ENCODE data around the gene EFCAB6. TPM values are rescaled to one million over a fixed set of nuclear protein-coding genes. Genes with fewer than 3 reads are reported as not detected.

EFCAB6 gene
- total RNA-seq, 1 donor from 2014 or later = 3.6 TPM

DNA sequence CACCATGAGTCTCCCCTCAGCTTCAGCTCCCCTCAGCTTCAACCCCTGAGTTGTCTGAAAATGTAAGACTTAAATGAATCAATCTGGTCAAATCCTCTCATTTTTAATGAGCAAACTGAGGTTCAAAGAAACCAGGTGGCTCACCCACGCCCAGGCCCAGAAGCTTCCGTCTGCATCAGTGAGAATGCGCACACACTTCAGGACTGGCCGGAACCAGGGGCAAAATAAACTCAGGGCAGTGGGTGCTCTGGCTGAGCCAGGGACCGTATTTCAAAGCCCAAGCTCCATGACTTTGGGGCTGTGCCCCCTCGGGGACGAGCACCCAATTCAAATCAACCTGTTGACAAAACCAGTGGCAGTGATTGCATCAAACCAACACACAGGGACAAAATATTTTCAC lies 47.1 kb upstream of the EFCAB6 start:
- intact Hi-C loops (cut with DNase I) = no loop called here
- H3K9me3 ChIP-seq = no peaks in the 10 kb centered on the region
- no peaks in the 10 kb centered on the region for H3K36me3 ChIP-seq
- H3K4me1 ChIP-seq = no peaks in the 10 kb centered on the region
- DNase-seq = no peak
- H3K27me3 ChIP-seq = peaks cover 59% of the 10 kb centered on the region
- H3K27ac ChIP-seq = no peak overlapping the region
- ATAC-seq = no peak
- TF ChIP-seq, protein P1, sequence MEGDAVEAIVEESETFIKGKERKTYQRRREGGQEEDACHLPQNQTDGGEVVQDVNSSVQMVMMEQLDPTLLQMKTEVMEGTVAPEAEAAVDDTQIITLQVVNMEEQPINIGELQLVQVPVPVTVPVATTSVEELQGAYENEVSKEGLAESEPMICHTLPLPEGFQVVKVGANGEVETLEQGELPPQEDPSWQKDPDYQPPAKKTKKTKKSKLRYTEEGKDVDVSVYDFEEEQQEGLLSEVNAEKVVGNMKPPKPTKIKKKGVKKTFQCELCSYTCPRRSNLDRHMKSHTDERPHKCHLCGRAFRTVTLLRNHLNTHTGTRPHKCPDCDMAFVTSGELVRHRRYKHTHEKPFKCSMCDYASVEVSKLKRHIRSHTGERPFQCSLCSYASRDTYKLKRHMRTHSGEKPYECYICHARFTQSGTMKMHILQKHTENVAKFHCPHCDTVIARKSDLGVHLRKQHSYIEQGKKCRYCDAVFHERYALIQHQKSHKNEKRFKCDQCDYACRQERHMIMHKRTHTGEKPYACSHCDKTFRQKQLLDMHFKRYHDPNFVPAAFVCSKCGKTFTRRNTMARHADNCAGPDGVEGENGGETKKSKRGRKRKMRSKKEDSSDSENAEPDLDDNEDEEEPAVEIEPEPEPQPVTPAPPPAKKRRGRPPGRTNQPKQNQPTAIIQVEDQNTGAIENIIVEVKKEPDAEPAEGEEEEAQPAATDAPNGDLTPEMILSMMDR (IDR thresholded peaks at IDR 0.05) = no peak
- H3K4me3 ChIP-seq = no peak overlapping the region

DNA sequence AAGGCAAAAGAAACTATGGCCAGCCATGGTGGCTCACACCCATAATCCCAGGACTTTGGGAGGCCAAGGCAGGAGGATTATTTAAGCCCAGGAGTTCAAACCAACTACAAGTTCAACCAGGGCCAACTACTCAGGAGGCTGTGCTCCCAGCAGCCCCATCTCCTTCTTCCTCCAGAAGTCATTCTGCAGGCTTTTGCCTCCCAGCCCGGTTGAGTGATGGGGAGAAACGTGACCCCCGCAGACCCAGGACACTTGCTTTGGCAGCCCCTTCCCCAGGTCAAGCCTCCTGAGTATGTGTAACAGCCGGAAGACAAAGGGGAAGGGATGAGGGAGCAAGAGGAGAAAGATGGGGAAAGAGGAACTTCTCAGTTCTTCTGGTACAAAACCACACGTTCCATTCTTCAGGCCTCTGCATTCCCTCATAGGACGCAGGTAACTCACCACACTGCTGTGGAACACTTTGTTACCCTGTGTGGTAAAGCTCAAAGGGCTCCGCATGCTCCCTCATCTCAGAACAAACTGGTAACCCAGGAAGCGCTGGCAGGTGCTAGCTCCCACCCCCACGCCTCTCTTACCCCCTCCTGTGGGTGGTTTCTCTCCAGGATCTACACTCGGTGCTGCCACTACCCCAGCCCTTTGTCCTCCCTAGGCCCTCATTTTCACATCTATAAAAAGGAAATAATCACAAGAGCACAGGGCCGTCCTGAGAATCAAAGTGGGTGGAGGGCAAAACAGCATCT lies 46.2 kb upstream of the EFCAB6 start:
- peaks cover 51% of the 10 kb centered on the region for H3K27me3 ChIP-seq
- DNase-seq (no peak), ATAC-seq (no peak)
- H3K9me3 ChIP-seq = no peaks in the 10 kb centered on the region
- no peaks in the 10 kb centered on the region for H3K36me3 ChIP-seq
- no peak overlapping the region for H3K4me3 ChIP-seq
- no peak overlapping the region for H3K27ac ChIP-seq
- H3K4me1 ChIP-seq = no peaks in the 10 kb centered on the region
- intact Hi-C loops (cut with DNase I) = no loop called here
- TF ChIP-seq, protein P1 (IDR thresholded peaks at IDR 0.05) = no peak

DNA sequence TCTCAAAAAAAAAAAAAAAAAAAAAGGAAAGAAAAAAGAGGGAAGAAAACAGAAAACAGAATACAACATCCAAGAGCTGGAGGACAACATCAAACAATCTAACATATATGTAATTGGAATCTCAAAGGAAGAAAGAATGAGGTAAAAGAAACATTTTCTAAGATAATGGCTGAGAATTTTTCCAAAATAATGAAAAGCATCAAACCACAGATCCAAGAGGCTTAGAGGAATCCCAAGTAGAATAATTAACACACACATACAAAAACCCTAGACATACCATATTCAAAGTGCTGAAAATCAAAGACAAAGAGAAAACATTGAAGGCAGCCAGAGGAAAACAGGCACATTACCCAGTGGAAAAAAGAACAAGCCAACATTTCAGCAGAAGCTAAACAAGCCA lies 45.3 kb upstream of the EFCAB6 start:
- intact Hi-C loops (cut with DNase I) = no loop called here
- H3K27me3 ChIP-seq = peaks cover 42% of the 10 kb centered on the region
- no peaks in the 10 kb centered on the region for H3K4me1 ChIP-seq
- TF ChIP-seq, protein P1 (IDR thresholded peaks at IDR 0.05) = no peak
- ATAC-seq = no peak
- H3K36me3 ChIP-seq = no peaks in the 10 kb centered on the region
- DNase-seq = no peak
- H3K9me3 ChIP-seq = no peaks in the 10 kb centered on the region
- no peak overlapping the region for H3K4me3 ChIP-seq
- no peak overlapping the region for H3K27ac ChIP-seq

DNA sequence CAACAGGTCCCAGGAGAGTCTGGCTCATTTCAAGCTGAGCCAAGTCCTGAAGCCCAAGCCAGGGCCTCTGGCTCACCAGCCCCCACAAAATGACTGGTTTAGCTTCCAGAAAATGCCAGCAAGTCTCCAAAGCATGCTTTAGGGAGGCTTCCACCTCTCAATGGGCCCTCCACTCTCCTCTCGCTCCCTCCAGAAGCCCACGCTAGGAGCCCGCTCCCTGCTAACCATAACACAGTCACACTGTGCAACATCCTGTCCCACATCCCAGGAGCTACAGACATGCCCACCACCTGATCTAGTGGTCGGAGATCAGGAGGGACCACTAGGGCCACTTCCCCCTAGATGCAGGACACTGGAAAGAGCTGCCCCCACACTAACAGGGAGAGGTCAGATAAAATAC lies 43.3 kb upstream of the EFCAB6 start:
- ATAC-seq (no peak), DNase-seq (no peak)
- intact Hi-C loops (cut with DNase I) = no loop called here
- no peak overlapping the region for H3K4me3 ChIP-seq
- no peaks in the 10 kb centered on the region for H3K4me1 ChIP-seq
- no peak overlapping the region for H3K27ac ChIP-seq
- no peaks in the 10 kb centered on the region for H3K9me3 ChIP-seq
- TF ChIP-seq, protein P1 (IDR thresholded peaks at IDR 0.05) = no peak
- H3K27me3 ChIP-seq = peaks cover 33% of the 10 kb centered on the region
- H3K36me3 ChIP-seq = no peaks in the 10 kb centered on the region

DNA sequence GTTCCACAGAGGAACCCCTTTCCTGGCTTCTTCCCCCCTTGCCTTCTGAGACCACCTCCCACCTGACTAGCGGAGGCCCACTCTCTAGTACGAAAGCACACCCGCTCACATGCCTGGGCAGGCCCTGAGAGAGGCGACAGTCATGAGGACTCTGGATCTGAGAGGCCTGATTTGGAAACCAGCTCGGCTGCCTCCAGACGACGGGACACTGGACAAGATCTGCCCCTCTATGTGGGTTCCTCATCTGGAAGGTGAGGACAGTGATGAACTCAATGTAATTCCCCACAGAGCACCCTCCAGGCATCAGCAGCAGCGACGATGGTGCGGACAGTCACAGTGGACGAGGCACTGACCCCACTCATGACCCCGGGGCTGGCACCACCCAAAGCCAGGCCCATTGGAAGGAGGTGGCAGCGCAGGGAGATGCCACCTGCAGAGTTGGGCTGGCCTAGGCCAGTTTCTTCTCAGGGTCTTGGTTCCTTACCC lies 42.7 kb upstream of the EFCAB6 start:
- Histone ChIP-seq H3K36me3 (no peaks in the 10 kb centered on the region), H3K9me3 (no peaks in the 10 kb centered on the region), H3K4me3 (no peak overlapping the region), H3K27ac (no peak overlapping the region), H3K4me1 (no peaks in the 10 kb centered on the region), H3K27me3 (peaks cover 27% of the 10 kb centered on the region)
- peak; percentile 44 for DNase-seq
- no peak for ATAC-seq
- TF ChIP-seq, protein P1 (IDR thresholded peaks at IDR 0.05) = no peak
- intact Hi-C loops (cut with DNase I) = no loop called here

Measured in upper lobe of right lung (tissue), 1 donor.